Neural cell (in vitro differentiated cells): ENCODE results near the gene ACOT12.

Experiments
- CTCF ChIP-seq: fragments of 450-650 bp; IDR thresholded peaks from 2 replicates; pipeline ENCODE4 v1.5.1; 2014; ENCODE audit warnings: antibody characterized with exemption, mild to moderate bottlenecking, moderate library complexity; ENCODE audit not compliant: poor library complexity, severe bottlenecking
- EP300 ChIP-seq: fragments of 450-650 bp; conservative IDR thresholded peaks from 2 replicates; pipeline ENCODE4 v1.6.1; 2014; ENCODE audit warnings: antibody characterized with exemption, mild to moderate bottlenecking, moderate library complexity; ENCODE audit not compliant: poor library complexity, severe bottlenecking
- EZH2 ChIP-seq: fragments of 200-600, 300-800 bp; shearing (Covaris generic), sonication (generic); IDR thresholded peaks from 2 replicates; pipeline ENCODE4 v1.6.1; 2014; ENCODE audit warnings: antibody characterized with exemption, low read length, borderline replicate concordance, mild to moderate bottlenecking; ENCODE audit not compliant: insufficient read depth, poor library complexity, severe bottlenecking
- MXI1 ChIP-seq: fragments of 450-650 bp; conservative IDR thresholded peaks from 2 replicates; pipeline ENCODE4 v1.6.1; 2014; ENCODE audit warnings: antibody characterized with exemption, mild to moderate bottlenecking; ENCODE audit not compliant: poor library complexity, severe bottlenecking
- POLR2AphosphoS5 ChIP-seq: IDR thresholded peaks from 2 replicates; pipeline ENCODE4 v1.6.1; 2012
- RAD21 ChIP-seq: fragments of 450-650 bp; conservative IDR thresholded peaks from 2 replicates; pipeline ENCODE4 v1.6.1; 2014; ENCODE audit warnings: antibody characterized with exemption, mild to moderate bottlenecking, moderate library complexity
- REST ChIP-seq: IDR thresholded peaks from 2 replicates; pipeline ENCODE4 v1.6.1; 2012; ENCODE audit warnings: borderline replicate concordance
- SMC3 ChIP-seq: fragments of 450-650 bp; conservative IDR thresholded peaks from 2 replicates; pipeline ENCODE4 v1.6.1; 2014; ENCODE audit warnings: antibody characterized with exemption, mild to moderate bottlenecking, moderate library complexity; ENCODE audit not compliant: poor library complexity
- TAF1 ChIP-seq: IDR thresholded peaks from 2 replicates; pipeline ENCODE4 v1.6.1; 2012; ENCODE audit warnings: low read depth

- TF ChIP-seq EZH2 (no peak), CTCF (no peak), MXI1 (no peak), POLR2AphosphoS5 (no peak), RAD21 (no peak), TAF1 (no peak), EP300 (no peak), REST (no peak), SMC3 (no peak)
These were observed 83.4 kb downstream of the ACOT12 start for GRCh38 chr5:81310402-81311063.
